Measurements from ENCODE around the gene LUC7L3.

Gene LUC7L3

DNA sequence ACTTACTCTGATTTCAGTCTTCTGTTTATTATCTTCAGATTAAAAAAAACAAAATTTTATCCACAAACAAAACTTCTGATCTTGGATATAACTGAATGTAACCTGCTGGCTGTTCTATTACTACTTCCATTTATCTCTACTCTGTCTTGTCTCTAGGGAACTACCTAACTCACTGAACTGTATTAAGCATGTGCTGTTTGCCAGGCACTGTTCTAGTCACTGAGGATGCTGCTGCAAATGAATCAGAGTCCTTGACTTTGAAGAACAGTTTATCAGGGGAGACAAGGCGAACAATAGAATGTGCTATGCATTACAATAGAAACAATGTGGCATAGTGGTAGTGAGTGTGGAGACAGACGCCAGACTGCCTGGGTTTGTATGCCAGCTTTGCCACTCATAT lies 9.4 kb upstream of the LUC7L3 start:
- no peaks in the 10 kb centered on the region for H3K9me2 ChIP-seq (ENCODE audit: low read depth, low read length)
- no peaks in the 10 kb centered on the region for H3F3A ChIP-seq (ENCODE audit: insufficient read depth, low read length)
- H3K27ac ChIP-seq (ENCODE audit: low read depth, low read length, poor library complexity, severe bottlenecking): no peak overlapping the region
- no peak overlapping the region for H3K4me2 ChIP-seq (ENCODE audit: low read length)
- no peak overlapping the region for H3K4me3 ChIP-seq (ENCODE audit: low read depth, low read length, poor library complexity, severe bottlenecking)
- H3K9me3 ChIP-seq (ENCODE audit: low read length): no peaks in the 10 kb centered on the region
- no peak overlapping the region for H2AFZ ChIP-seq (ENCODE audit: low read length)
- H3K4me1 ChIP-seq (ENCODE audit: insufficient read depth, low read length, severe bottlenecking): peaks cover 25% of the 10 kb centered on the region
- peaks cover 18% of the 10 kb centered on the region for H3K79me2 ChIP-seq (ENCODE audit: insufficient read depth, low read length)
- H3K27me3 ChIP-seq (ENCODE audit: insufficient read depth, low read length): no peaks in the 10 kb centered on the region
- TF ChIP-seq, protein P1, sequence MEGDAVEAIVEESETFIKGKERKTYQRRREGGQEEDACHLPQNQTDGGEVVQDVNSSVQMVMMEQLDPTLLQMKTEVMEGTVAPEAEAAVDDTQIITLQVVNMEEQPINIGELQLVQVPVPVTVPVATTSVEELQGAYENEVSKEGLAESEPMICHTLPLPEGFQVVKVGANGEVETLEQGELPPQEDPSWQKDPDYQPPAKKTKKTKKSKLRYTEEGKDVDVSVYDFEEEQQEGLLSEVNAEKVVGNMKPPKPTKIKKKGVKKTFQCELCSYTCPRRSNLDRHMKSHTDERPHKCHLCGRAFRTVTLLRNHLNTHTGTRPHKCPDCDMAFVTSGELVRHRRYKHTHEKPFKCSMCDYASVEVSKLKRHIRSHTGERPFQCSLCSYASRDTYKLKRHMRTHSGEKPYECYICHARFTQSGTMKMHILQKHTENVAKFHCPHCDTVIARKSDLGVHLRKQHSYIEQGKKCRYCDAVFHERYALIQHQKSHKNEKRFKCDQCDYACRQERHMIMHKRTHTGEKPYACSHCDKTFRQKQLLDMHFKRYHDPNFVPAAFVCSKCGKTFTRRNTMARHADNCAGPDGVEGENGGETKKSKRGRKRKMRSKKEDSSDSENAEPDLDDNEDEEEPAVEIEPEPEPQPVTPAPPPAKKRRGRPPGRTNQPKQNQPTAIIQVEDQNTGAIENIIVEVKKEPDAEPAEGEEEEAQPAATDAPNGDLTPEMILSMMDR (IDR thresholded peaks at IDR 0.05; ENCODE audit: low read length): no peak
- no peak for TF ChIP-seq EZH2 (IDR thresholded peaks at IDR 0.05; ENCODE audit: borderline replicate concordance, low read length)
- no peaks in the 10 kb centered on the region for H4K20me1 ChIP-seq (ENCODE audit: insufficient read depth, low read length)
- 0 out of 2 replicates have a peak, but pooled peaks cover 8% of the 10 kb centered on the region for H3K36me3 ChIP-seq (ENCODE audit: insufficient read depth, low read length)
- H3K9ac ChIP-seq (ENCODE audit: low read length): no peak overlapping the region

DNA sequence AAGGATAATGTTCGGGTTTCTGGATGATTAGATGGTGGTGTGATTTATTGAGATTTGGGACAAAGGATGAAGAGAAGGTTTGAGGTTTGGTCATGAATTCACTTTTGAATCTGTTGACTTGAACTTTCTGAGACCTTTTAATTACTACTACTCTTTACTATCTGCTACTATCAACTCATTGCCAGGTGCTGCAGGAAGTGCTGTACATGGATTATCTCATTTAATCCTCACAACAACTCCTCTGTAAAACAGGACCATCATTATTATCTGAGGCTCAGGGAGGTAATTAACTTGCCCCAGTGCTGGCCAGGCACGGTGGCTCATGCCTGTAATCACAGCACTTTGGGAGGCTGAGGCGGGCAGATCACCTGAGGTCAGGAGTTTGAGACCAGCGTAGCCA lies 8.8 kb upstream of the LUC7L3 start:
- Histone ChIP-seq H3K9ac (ENCODE audit: low read length) (no peak overlapping the region), H3K9me3 (ENCODE audit: low read length) (no peaks in the 10 kb centered on the region), H3K4me1 (ENCODE audit: insufficient read depth, low read length, severe bottlenecking) (peaks cover 25% of the 10 kb centered on the region), H3F3A (ENCODE audit: insufficient read depth, low read length) (no peaks in the 10 kb centered on the region), H3K4me3 (ENCODE audit: low read depth, low read length, poor library complexity, severe bottlenecking) (no peak overlapping the region), H4K20me1 (ENCODE audit: insufficient read depth, low read length) (no peaks in the 10 kb centered on the region), H3K79me2 (ENCODE audit: insufficient read depth, low read length) (peaks cover 18% of the 10 kb centered on the region), H3K4me2 (ENCODE audit: low read length) (no peak overlapping the region), H3K9me2 (ENCODE audit: low read depth, low read length) (no peaks in the 10 kb centered on the region), H2AFZ (ENCODE audit: low read length) (no peak overlapping the region), H3K36me3 (ENCODE audit: insufficient read depth, low read length) (0 out of 2 replicates have a peak, but pooled peaks cover 2% of the 10 kb centered on the region), H3K27me3 (ENCODE audit: insufficient read depth, low read length) (no peaks in the 10 kb centered on the region), H3K27ac (ENCODE audit: low read depth, low read length, poor library complexity, severe bottlenecking) (no peak overlapping the region)
- TF ChIP-seq, protein P1 (IDR thresholded peaks at IDR 0.05; ENCODE audit: low read length): no peak
- no peak for TF ChIP-seq EZH2 (IDR thresholded peaks at IDR 0.05; ENCODE audit: borderline replicate concordance, low read length)

DNA sequence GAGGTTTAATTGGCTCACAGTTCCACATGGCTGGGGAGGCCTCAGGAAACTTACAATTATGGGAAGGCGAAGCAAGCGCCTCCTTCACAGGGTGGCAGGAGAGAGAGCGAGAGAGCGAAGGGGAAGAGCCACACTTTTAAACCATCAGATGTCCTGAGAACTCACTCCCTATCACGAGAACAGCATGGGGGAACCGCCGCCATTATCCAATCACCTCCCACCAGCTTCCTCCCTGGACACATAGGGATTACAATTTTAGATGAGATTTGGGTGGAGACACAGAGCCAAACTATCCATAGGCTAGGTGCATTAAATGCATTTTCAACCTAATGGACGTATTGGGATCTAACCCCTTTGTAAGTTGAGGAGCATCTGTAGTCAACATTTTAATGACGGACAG lies 6.8 kb upstream of the LUC7L3 start:
- H3K9me3 ChIP-seq (ENCODE audit: low read length): no peaks in the 10 kb centered on the region
- H3F3A ChIP-seq (ENCODE audit: insufficient read depth, low read length): no peaks in the 10 kb centered on the region
- no peak overlapping the region for H3K4me3 ChIP-seq (ENCODE audit: low read depth, low read length, poor library complexity, severe bottlenecking)
- H3K9ac ChIP-seq (ENCODE audit: low read length): no peak overlapping the region
- no peaks in the 10 kb centered on the region for H3K27me3 ChIP-seq (ENCODE audit: insufficient read depth, low read length)
- H3K36me3 ChIP-seq (ENCODE audit: insufficient read depth, low read length): no peaks in the 10 kb centered on the region
- no peak overlapping the region for H3K27ac ChIP-seq (ENCODE audit: low read depth, low read length, poor library complexity, severe bottlenecking)
- TF ChIP-seq, protein P1 (IDR thresholded peaks at IDR 0.05; ENCODE audit: low read length): no peak
- H4K20me1 ChIP-seq (ENCODE audit: insufficient read depth, low read length): no peaks in the 10 kb centered on the region
- no peak overlapping the region for H2AFZ ChIP-seq (ENCODE audit: low read length)
- H3K79me2 ChIP-seq (ENCODE audit: insufficient read depth, low read length): peaks cover 5% of the 10 kb centered on the region; the same call in 1 of the 2 replicates
- no peaks in the 10 kb centered on the region for H3K9me2 ChIP-seq (ENCODE audit: low read depth, low read length)
- H3K4me2 ChIP-seq (ENCODE audit: low read length): no peak overlapping the region
- H3K4me1 ChIP-seq (ENCODE audit: insufficient read depth, low read length, severe bottlenecking): peaks cover 15% of the 10 kb centered on the region

Measured in OCI-LY1 (cell line).